SJCRH30 (cell line): Measurements from ENCODE around the gene HIP1R. TPM values are rescaled to one million over a fixed set of nuclear protein-coding genes. Genes with fewer than 3 reads are reported as not detected.
"Not testable (repeated sequence)": the region's sequence is repeated elsewhere in the genome, so short reads cannot be mapped to it uniquely, and the experiment has no call there.

Source experiments
- DNase-seq, 2 experiments: peaks; one replicate each; pipeline ENCODE4 v3.0.0-alpha.2; 2015 to 2020
- H3K27ac ChIP-seq: fragments of 250-450 bp; sonication (Bioruptor Pico); 2 replicates; pipeline ENCODE4 v1.5.1; 2020; ENCODE audit warnings: mild to moderate bottlenecking, moderate library complexity
- H3K27me3 ChIP-seq: fragments of 250-450 bp; sonication (Bioruptor Pico); 2 replicates; pipeline ENCODE4 v1.5.1; 2020; ENCODE audit warnings: mild to moderate bottlenecking, moderate library complexity
- H3K36me3 ChIP-seq: fragments of 250-450 bp; sonication (Bioruptor Pico); 2 replicates; pipeline ENCODE4 v1.5.1; 2020; ENCODE audit warnings: mild to moderate bottlenecking, moderate library complexity
- H3K4me1 ChIP-seq: fragments of 250-450 bp; sonication (Bioruptor Pico); 2 replicates; pipeline ENCODE4 v1.5.1; 2020; ENCODE audit warnings: mild to moderate bottlenecking, moderate library complexity
- H3K4me3 ChIP-seq: fragments of 250-450 bp; sonication (Bioruptor Pico); 2 replicates; pipeline ENCODE4 v1.5.1; 2020; ENCODE audit warnings: mild to moderate bottlenecking, moderate library complexity
- H3K9me3 ChIP-seq: fragments of 250-450 bp; sonication (Bioruptor Pico); replicated peaks from 2 replicates; pipeline ENCODE4 v1.5.1; 2020; ENCODE audit warnings: mild to moderate bottlenecking, moderate library complexity
- total RNA-seq: library from RNA; depleted of rRNA; stranded (reverse); fragments of >200 nt; shearing (Covaris generic); gene quantifications from 2 replicates; pipeline ENCODE4 v1.2.3, GENCODE V29; 2014

The HIP1R gene
- total RNA-seq, 1 experiment from 2014 or later: 9.8 TPM

- DNase-seq: no peak
- peaks cover 51% of the 10 kb centered on the region for H3K36me3 ChIP-seq
- no peak overlapping the region for H3K27ac ChIP-seq
- no peaks in the 10 kb centered on the region for H3K9me3 ChIP-seq
- peaks cover 17% of the 10 kb centered on the region for H3K4me1 ChIP-seq
- no peaks in the 10 kb centered on the region for H3K27me3 ChIP-seq
- no peak overlapping the region for H3K4me3 ChIP-seq
Measured at GRCh38 chr12:122867691-122868461, 32.6 kb downstream of the HIP1R start.

- Histone ChIP-seq H3K4me1 (peaks cover 24% of the 10 kb centered on the region), H3K36me3 (peaks cover 51% of the 10 kb centered on the region), H3K4me3 (no peak overlapping the region), H3K27ac (no peak overlapping the region), H3K9me3 (no peaks in the 10 kb centered on the region), H3K27me3 (no peaks in the 10 kb centered on the region)
- DNase-seq: no peak
Measured at GRCh38 chr12:122868471-122869177, 33.4 kb downstream of the HIP1R start.

- no peaks in the 10 kb centered on the region for H3K9me3 ChIP-seq
- H3K27ac ChIP-seq: no peak overlapping the region
- peaks cover 48% of the 10 kb centered on the region for H3K36me3 ChIP-seq
- no peak overlapping the region for H3K4me3 ChIP-seq
- H3K27me3 ChIP-seq: no peaks in the 10 kb centered on the region
- DNase-seq: no peak
- peaks cover 30% of the 10 kb centered on the region for H3K4me1 ChIP-seq
Measured at GRCh38 chr12:122869207-122869973, 34.1 kb downstream of the HIP1R start.

GRCh38 chr12:122870163-122870842 is 35.0 kb downstream of the HIP1R start:
- H3K4me3 ChIP-seq: no peak overlapping the region
- H3K27ac ChIP-seq: peak overlapping the region; percentile 82
- no peak for DNase-seq
- peaks cover 30% of the 10 kb centered on the region for H3K4me1 ChIP-seq
- H3K36me3 ChIP-seq: peaks cover 42% of the 10 kb centered on the region
- no peaks in the 10 kb centered on the region for H3K27me3 ChIP-seq
- no peaks in the 10 kb centered on the region for H3K9me3 ChIP-seq

GRCh38 chr12:122870867-122871664 is 35.8 kb downstream of the HIP1R start:
- Histone ChIP-seq H3K27ac (peak overlapping the region; percentile 82), H3K4me3 (peak overlapping the region; percentile 33), H3K36me3 (peaks cover 34% of the 10 kb centered on the region), H3K9me3 (no peaks in the 10 kb centered on the region), H3K4me1 (peaks cover 30% of the 10 kb centered on the region), H3K27me3 (no peaks in the 10 kb centered on the region)
- DNase-seq: peak in 1 of 2 experiments; percentile 47

- no peaks in the 10 kb centered on the region for H3K9me3 ChIP-seq
- H3K27ac ChIP-seq: peak overlapping the region; percentile 82
- DNase-seq: peak; percentile 85 to 91
- H3K4me1 ChIP-seq: peaks cover 30% of the 10 kb centered on the region
- H3K36me3 ChIP-seq: peaks cover 27% of the 10 kb centered on the region
- H3K27me3 ChIP-seq: no peaks in the 10 kb centered on the region
- peak overlapping the region; percentile 33 for H3K4me3 ChIP-seq
Measured at GRCh38 chr12:122871851-122872780, 36.9 kb downstream of the HIP1R start.

- no peak overlapping the region for H3K4me3 ChIP-seq
- peak overlapping the region; percentile 82 for H3K27ac ChIP-seq
- peaks cover 27% of the 10 kb centered on the region for H3K36me3 ChIP-seq
- H3K4me1 ChIP-seq: peaks cover 30% of the 10 kb centered on the region
- no peak for DNase-seq
- H3K9me3 ChIP-seq: no peaks in the 10 kb centered on the region
- H3K27me3 ChIP-seq: no peaks in the 10 kb centered on the region
Measured at GRCh38 chr12:122872815-122873361, 37.6 kb downstream of the HIP1R start.

GRCh38 chr12:122873540-122873939 is 38.3 kb downstream of the HIP1R start:
- Histone ChIP-seq H3K4me1 (peaks cover 31% of the 10 kb centered on the region), H3K27ac (no peak overlapping the region), H3K36me3 (peaks cover 22% of the 10 kb centered on the region), H3K4me3 (no peak overlapping the region), H3K9me3 (no peaks in the 10 kb centered on the region), H3K27me3 (no peaks in the 10 kb centered on the region)
- DNase-seq: no peak

- Histone ChIP-seq H3K9me3 (no peaks in the 10 kb centered on the region), H3K27me3 (no peaks in the 10 kb centered on the region), H3K27ac (no peak overlapping the region), H3K4me3 (no peak overlapping the region), H3K36me3 (peaks cover 18% of the 10 kb centered on the region), H3K4me1 (peaks cover 36% of the 10 kb centered on the region)
- DNase-seq: no peak
Measured at GRCh38 chr12:122874081-122874480, 38.8 kb downstream of the HIP1R start.

- Histone ChIP-seq H3K27ac (no peak overlapping the region), H3K4me1 (peaks cover 52% of the 10 kb centered on the region), H3K4me3 (no peak overlapping the region), H3K9me3 (no peaks in the 10 kb centered on the region), H3K36me3 (peaks cover 2% of the 10 kb centered on the region), H3K27me3 (no peaks in the 10 kb centered on the region)
- DNase-seq: no peak
Measured at GRCh38 chr12:122875590-122876220, 40.4 kb downstream of the HIP1R start.

- not testable (repeated sequence) for H3K4me3 ChIP-seq, H3K27me3 ChIP-seq, H3K9me3 ChIP-seq, DNase-seq, H3K36me3 ChIP-seq, H3K27ac ChIP-seq
- peaks cover 51% of the 10 kb centered on the region for H3K4me1 ChIP-seq
Measured at GRCh38 chr12:122876281-122876680, 41.0 kb downstream of the HIP1R start.

- Histone ChIP-seq H3K27me3 (no peaks in the 10 kb centered on the region), H3K27ac (no peak overlapping the region), H3K4me1 (peaks cover 50% of the 10 kb centered on the region), H3K36me3 (no peaks in the 10 kb centered on the region), H3K4me3 (no peak overlapping the region), H3K9me3 (no peaks in the 10 kb centered on the region)
- DNase-seq: no peak
Measured at GRCh38 chr12:122876731-122877130, 41.5 kb downstream of the HIP1R start.
